DOHH2 (cell line): ENCODE results near the gene PLCL1.

ENCODE experiments used
- EZH2phosphoT487 ChIP-seq: fragments of 200-600 bp; sonication (generic); IDR thresholded peaks from 2 replicates; pipeline ENCODE4 v1.6.1; 2017; ENCODE audit warnings: borderline replicate concordance, mild to moderate bottlenecking, antibody characterized with exemption, low read length, moderate library complexity, mixed read lengths
- TF ChIP-seq, protein P1 (sequence below): fragments of 200-600 bp; sonication (generic); IDR thresholded peaks from one replicate; pipeline ENCODE4 v1.5.1; 2014; ENCODE audit warnings: antibody characterized with exemption, mild to moderate bottlenecking, low read depth, low read length; ENCODE audit not compliant: poor library complexity, severe bottlenecking

GRCh38 chr2:197866455-197866854 is 62.1 kb downstream of the PLCL1 start:
- TF ChIP-seq, protein P1, sequence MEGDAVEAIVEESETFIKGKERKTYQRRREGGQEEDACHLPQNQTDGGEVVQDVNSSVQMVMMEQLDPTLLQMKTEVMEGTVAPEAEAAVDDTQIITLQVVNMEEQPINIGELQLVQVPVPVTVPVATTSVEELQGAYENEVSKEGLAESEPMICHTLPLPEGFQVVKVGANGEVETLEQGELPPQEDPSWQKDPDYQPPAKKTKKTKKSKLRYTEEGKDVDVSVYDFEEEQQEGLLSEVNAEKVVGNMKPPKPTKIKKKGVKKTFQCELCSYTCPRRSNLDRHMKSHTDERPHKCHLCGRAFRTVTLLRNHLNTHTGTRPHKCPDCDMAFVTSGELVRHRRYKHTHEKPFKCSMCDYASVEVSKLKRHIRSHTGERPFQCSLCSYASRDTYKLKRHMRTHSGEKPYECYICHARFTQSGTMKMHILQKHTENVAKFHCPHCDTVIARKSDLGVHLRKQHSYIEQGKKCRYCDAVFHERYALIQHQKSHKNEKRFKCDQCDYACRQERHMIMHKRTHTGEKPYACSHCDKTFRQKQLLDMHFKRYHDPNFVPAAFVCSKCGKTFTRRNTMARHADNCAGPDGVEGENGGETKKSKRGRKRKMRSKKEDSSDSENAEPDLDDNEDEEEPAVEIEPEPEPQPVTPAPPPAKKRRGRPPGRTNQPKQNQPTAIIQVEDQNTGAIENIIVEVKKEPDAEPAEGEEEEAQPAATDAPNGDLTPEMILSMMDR, result no peak
- TF ChIP-seq EZH2phosphoT487, result no peak
